Measurements from ENCODE around the gene GPRIN1. TPM values are rescaled to one million over a fixed set of nuclear protein-coding genes. Genes with fewer than 3 reads are reported as not detected.

GPRIN1 gene
- total and polyA plus RNA-seq, 7 donors = 0.18 to 1.2 (median 0.30) TPM

DNA sequence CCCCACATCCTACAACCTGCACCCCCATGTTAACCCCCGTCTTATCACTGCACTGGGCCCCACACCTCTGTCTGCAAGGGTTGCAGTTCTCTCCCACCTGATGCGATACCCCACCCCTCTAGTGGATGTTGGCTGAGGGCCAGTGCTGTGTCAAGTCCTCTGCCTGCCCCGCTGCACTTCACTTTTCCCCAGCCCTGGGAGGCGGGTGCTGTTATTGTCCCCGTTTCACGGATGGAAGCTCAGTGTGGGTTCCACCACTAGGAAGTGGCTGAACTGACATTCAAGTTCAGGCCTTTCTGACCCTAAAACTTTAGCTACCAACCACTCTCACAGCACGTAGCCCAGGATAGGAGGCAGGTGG, 16.9 kb upstream of the GPRIN1 start:
- H3K27me3 ChIP-seq (ENCODE audit: insufficient read depth in 3 of 3, low read length in 2 of 3) = peaks cover 0 to 29% (median 9%) of the 10 kb centered on the region in 3 donors
- TF ChIP-seq, protein P1, sequence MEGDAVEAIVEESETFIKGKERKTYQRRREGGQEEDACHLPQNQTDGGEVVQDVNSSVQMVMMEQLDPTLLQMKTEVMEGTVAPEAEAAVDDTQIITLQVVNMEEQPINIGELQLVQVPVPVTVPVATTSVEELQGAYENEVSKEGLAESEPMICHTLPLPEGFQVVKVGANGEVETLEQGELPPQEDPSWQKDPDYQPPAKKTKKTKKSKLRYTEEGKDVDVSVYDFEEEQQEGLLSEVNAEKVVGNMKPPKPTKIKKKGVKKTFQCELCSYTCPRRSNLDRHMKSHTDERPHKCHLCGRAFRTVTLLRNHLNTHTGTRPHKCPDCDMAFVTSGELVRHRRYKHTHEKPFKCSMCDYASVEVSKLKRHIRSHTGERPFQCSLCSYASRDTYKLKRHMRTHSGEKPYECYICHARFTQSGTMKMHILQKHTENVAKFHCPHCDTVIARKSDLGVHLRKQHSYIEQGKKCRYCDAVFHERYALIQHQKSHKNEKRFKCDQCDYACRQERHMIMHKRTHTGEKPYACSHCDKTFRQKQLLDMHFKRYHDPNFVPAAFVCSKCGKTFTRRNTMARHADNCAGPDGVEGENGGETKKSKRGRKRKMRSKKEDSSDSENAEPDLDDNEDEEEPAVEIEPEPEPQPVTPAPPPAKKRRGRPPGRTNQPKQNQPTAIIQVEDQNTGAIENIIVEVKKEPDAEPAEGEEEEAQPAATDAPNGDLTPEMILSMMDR (IDR thresholded peaks at IDR 0.05) = no peak
- H3K4me3 ChIP-seq = no peak overlapping the region
- ATAC-seq (no peak), DNase-seq (no peak)
- 53 to 79% (median 67%) methylated on average over 7 of the region's 7 CpGs for WGBS, 3 donors
- no peak overlapping the region for H3K27ac ChIP-seq
- H3K36me3 ChIP-seq (ENCODE audit: insufficient read depth in 1 of 2, low read depth in 1 of 2) = no peaks in the 10 kb centered on the region
- intact Hi-C loops (cut with DNase I) = no loop called here
- no peaks in the 10 kb centered on the region for H3K9me3 ChIP-seq
- peaks cover 9% of the 10 kb centered on the region for H3K4me1 ChIP-seq

- no peak for DNase-seq
- no peak overlapping the region for H3K27ac ChIP-seq
- H3K4me1 ChIP-seq = peaks cover 13% of the 10 kb centered on the region
- 46 to 71% (median 51%) methylated on average over 24 to 25 of the region's 25 CpGs for WGBS, 3 donors
- H3K27me3 ChIP-seq (ENCODE audit: insufficient read depth in 3 of 3, low read length in 2 of 3) = peaks cover 0 to 28% (median 9%) of the 10 kb centered on the region in 3 donors
- no peak for ATAC-seq
- H3K9me3 ChIP-seq = no peaks in the 10 kb centered on the region
- TF ChIP-seq, protein P1 (IDR thresholded peaks at IDR 0.05) = no peak
- intact Hi-C loops (cut with DNase I) = no loop called here
- no peaks in the 10 kb centered on the region for H3K36me3 ChIP-seq (ENCODE audit: insufficient read depth in 1 of 2, low read depth in 1 of 2)
- H3K4me3 ChIP-seq = no peak overlapping the region
These were observed 16.3 kb upstream of the GPRIN1 start for GRCh38 chr5:176625966-176626875.

DNA sequence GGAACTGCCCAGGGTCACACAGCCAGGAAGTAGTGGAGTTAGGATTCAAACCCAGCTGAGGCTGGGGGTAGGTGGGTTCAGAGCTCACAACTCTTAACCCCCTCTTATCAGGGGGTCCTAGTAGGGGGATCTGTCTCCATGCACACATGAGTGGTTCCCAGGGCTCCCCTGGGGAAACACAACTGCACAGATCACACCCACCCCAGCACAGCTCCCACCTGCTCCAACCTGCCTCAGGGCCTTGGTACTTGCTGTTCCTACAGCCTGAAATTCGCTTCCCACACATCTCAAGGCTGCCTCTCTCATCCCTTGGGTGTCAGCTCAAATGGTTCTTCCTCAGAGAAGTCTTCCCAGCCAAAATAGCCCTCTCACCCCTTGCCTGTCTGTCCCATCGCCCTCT, 15.6 kb upstream of the GPRIN1 start:
- DNase-seq = no peak
- Histone ChIP-seq H3K4me1 (peaks cover 20% of the 10 kb centered on the region), H3K4me3 (no peak overlapping the region), H3K9me3 (no peaks in the 10 kb centered on the region), H3K27me3 (ENCODE audit: insufficient read depth in 3 of 3, low read length in 2 of 3) (peaks cover 0 to 30% (median 10%) of the 10 kb centered on the region in 3 donors), H3K36me3 (ENCODE audit: insufficient read depth in 1 of 2, low read depth in 1 of 2) (no peaks in the 10 kb centered on the region), H3K27ac (no peak overlapping the region)
- intact Hi-C loops (cut with DNase I) = no loop called here
- 71 to 97% (median 83%) methylated on average over 2 of the region's 2 CpGs for WGBS, 3 donors
- TF ChIP-seq, protein P1 (IDR thresholded peaks at IDR 0.05) = no peak
- no peak for ATAC-seq

DNA sequence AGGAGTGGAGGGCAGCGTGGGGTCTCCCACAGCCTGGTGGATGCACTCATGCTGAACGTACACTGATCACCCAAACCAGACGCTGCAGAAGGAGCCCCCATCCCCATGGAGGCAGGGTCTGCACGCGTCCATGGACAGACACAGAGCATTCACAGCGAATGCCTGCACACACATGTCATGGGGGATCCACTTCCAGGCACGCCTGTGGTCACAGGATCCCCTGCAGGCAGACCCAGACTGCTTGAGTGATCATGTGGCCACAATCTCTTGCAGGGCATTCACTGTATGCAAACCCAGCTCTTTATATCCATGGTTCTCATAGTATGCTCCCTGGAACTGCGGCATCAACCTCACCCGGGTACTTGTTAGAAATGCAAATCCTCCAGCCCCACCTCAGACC, 15.0 kb upstream of the GPRIN1 start:
- H3K27me3 ChIP-seq (ENCODE audit: insufficient read depth in 3 of 3, low read length in 2 of 3) = peaks cover 0 to 32% (median 14%) of the 10 kb centered on the region in 3 donors
- intact Hi-C loops (cut with DNase I) = no loop called here

More for the DNA sequence above, 15.0 kb upstream of the GPRIN1 start:
- no peaks in the 10 kb centered on the region for H3K36me3 ChIP-seq (ENCODE audit: insufficient read depth in 1 of 2, low read depth in 1 of 2)
- H3K4me1 ChIP-seq = peaks cover 23% of the 10 kb centered on the region
- no peak for DNase-seq
- WGBS, 3 donors = 61 to 74% (median 63%) methylated on average over 9 of the region's 9 CpGs
- no peak overlapping the region for H3K4me3 ChIP-seq
- H3K9me3 ChIP-seq = no peaks in the 10 kb centered on the region
- H3K27ac ChIP-seq = no peak overlapping the region
- TF ChIP-seq, protein P1 (IDR thresholded peaks at IDR 0.05) = no peak
- ATAC-seq = no peak
